Psoas muscle (tissue), 8 donors: ENCODE measurements around the gene HOXC11. TPM values are rescaled to one million over a fixed set of nuclear protein-coding genes. Genes with fewer than 3 reads are reported as not detected.

Source experiments
- ATAC-seq, 4 donors: fragments of 200-7000 bp; cut with Tn5 transposase; one replicate each; pipeline ENCODE4 v1.9.1; 2020; ENCODE audit warnings: moderate library complexity in 3 of 4, mild to moderate bottlenecking in 2 of 4
- DNase-seq, 2 donors: peaks; one replicate each; pipeline ENCODE4 v3.0.0-alpha.2; 2020
- H3K27ac ChIP-seq: fragments of 200-600 bp; one replicate; pipeline ENCODE4 v1.8.0; 2022
- H3K27me3 ChIP-seq, 3 donors: fragments of 200-600 bp in 1 of 3; one replicate each; pipeline versions ENCODE4 v1.6.1 to v1.8.0; 2013 to 2022; ENCODE audit warnings: low read length in 2 of 3, mild to moderate bottlenecking in 2 of 3, moderate library complexity in 1 of 3; ENCODE audit not compliant: insufficient read depth in 3 of 3
- H3K36me3 ChIP-seq, 2 donors: fragments of 200-600 bp in 1 of 2; one replicate each; pipeline versions ENCODE4 v1.6.1 to v1.8.0; 2013 to 2022; ENCODE audit warnings: low read depth in 1 of 2, mild to moderate bottlenecking in 1 of 2, moderate library complexity in 1 of 2; ENCODE audit not compliant: insufficient read depth in 1 of 2
- H3K4me1 ChIP-seq: fragments of 200-600 bp; one replicate; pipeline ENCODE4 v1.8.0; 2022
- H3K4me3 ChIP-seq: fragments of 200-600 bp; one replicate; pipeline ENCODE4 v1.8.0; 2022; ENCODE audit warnings: mild to moderate bottlenecking
- H3K9me3 ChIP-seq: fragments of 200-600 bp; one replicate; pipeline ENCODE4 v1.8.0; 2022
- CTCF ChIP-seq: fragments of 200-600 bp; IDR thresholded peaks from one replicate; pipeline ENCODE4 v1.8.0; 2022; ENCODE audit warnings: antibody characterized with exemption
- WGBS, 3 donors: extraction: QIAGEN DNeasy Blood & Tissue Kit; methylation state at CpG; one replicate each; pipeline versions ENCODE4 v1.1.6 to v1.1.7; 2013; 5-methylcytosine and 5-hydroxymethylcytosine counted together
- intact Hi-C, 2 donors: fragments of 100-400 bp; cut with DNase I; formaldehyde crosslinking; loops; one replicate each; pipeline versions ENCODE4 v1.11.0 to v1.14.2; 2022
- polyA plus RNA-seq, 3 donors: library from polyadenylated mRNA; stranded (reverse); fragments of 200-250 nt; gene quantifications; one replicate each; pipeline ENCODE4 v1.2.3, GENCODE V29; 2013
- total RNA-seq, 4 donors: library from RNA; stranded (reverse); fragmentation: NEBNext Ultra II Directional in 2 of 4; extraction: Animal tissue kit (Norgen Biotek cat#: 25700) in 2 of 4; gene quantifications; one replicate each; pipeline versions ENCODE4 v1.2.1 to v1.2.4, GENCODE V29; 2021 to 2023
- donor health status: healthy with polysubstance abuse.
- donor health status: DM: no; HTN: no; CAD: no; lungs with moderate emphysema.
- donor health status: Bipolar disorder and iron deficiency.
- donor health status: healthy.
- donor health status: DM: yes; HTN: yes; CAD: no.
- donor health status: DM: no; HTN: no; CAD: no.
- donor health status: DM: no; HTN: no; CAD: no.
- donor health status: DM: yes; HTN: yes; CAD: no.

HOXC11 gene
- total and polyA plus RNA-seq, 7 donors, result 0.34 to 2.2 (median 0.82) TPM; not detected in 2

- Histone ChIP-seq H3K27me3 (peaks cover 0 to 4% (median 0%) of the 10 kb centered on the region in 3 donors), H3K4me1 (peaks cover 41% of the 10 kb centered on the region), H3K36me3 (no peaks in the 10 kb centered on the region), H3K4me3 (peak overlapping the region; percentile 79), H3K27ac (peak overlapping the region; percentile 95), H3K9me3 (no peaks in the 10 kb centered on the region)
- ATAC-seq (no peak), DNase-seq (no peak)
- no peak for TF ChIP-seq CTCF
- WGBS, 3 donors, result 10 to 32% (median 23%) methylated on average over 4 of the region's 4 CpGs
- intact Hi-C loops, result loop anchor here (2.0 to 10.0 kb wide), 3 partner anchors 217 to 387 kb away; no protein-coding TSS in a partner anchor
Observed at GRCh38 chr12:53987787-53988230, 14.9 kb downstream of the HOXC11 start.

- 5 to 9% (median 5%) methylated on average over 5 of the region's 5 CpGs for WGBS, 3 donors
- Histone ChIP-seq H3K36me3 (no peaks in the 10 kb centered on the region), H3K27ac (peak overlapping the region; percentile 95), H3K4me1 (peaks cover 41% of the 10 kb centered on the region), H3K9me3 (no peaks in the 10 kb centered on the region), H3K4me3 (peak overlapping the region; percentile 79), H3K27me3 (peaks cover 0 to 3% (median 0%) of the 10 kb centered on the region in 3 donors)
- DNase-seq (peak in 1 of 2 donors; percentile 44), ATAC-seq (no peak)
- intact Hi-C loops, result loop anchor here (5.0 to 10.0 kb wide), 2 partner anchors 369 to 386 kb away; no protein-coding TSS in a partner anchor
- no peak for TF ChIP-seq CTCF
Observed at GRCh38 chr12:53988541-53989226, 15.8 kb downstream of the HOXC11 start.

- peak; percentile 44 for TF ChIP-seq CTCF
- intact Hi-C loops, result loop anchor here (5.0 to 10.0 kb wide), 2 partner anchors 368 to 385 kb away; no protein-coding TSS in a partner anchor
- peaks cover 41% of the 10 kb centered on the region for H3K4me1 ChIP-seq
- H3K27ac ChIP-seq, result peak overlapping the region; percentile 95
- ATAC-seq, result no peak
- peaks cover 0 to 3% (median 0%) of the 10 kb centered on the region in 3 donors for H3K27me3 ChIP-seq
- no peaks in the 10 kb centered on the region for H3K36me3 ChIP-seq
- WGBS, 3 donors, result 6 to 15% (median 10%) methylated on average over 28 of the region's 28 CpGs
- no peak for DNase-seq
- no peaks in the 10 kb centered on the region for H3K9me3 ChIP-seq
- peak overlapping the region; percentile 79 for H3K4me3 ChIP-seq
Observed at GRCh38 chr12:53989227-53990113, 16.5 kb downstream of the HOXC11 start.

- TF ChIP-seq CTCF, result no peak
- Histone ChIP-seq H3K4me3 (peak overlapping the region; percentile 79), H3K27me3 (peaks cover 0 to 3% (median 0%) of the 10 kb centered on the region in 3 donors), H3K9me3 (no peaks in the 10 kb centered on the region), H3K27ac (peak overlapping the region; percentile 95), H3K36me3 (no peaks in the 10 kb centered on the region), H3K4me1 (peaks cover 41% of the 10 kb centered on the region)
- no peak for ATAC-seq
- 10 to 24% (median 17%) methylated on average over 25 to 27 of the region's 27 CpGs for WGBS, 3 donors
- no peak for DNase-seq
- intact Hi-C loops, result no loop called here
Observed at GRCh38 chr12:53990311-53991076, 17.6 kb downstream of the HOXC11 start.
